ENCODE results near the gene CHD2.
"Not testable (repeated sequence)": the region's sequence is repeated elsewhere in the genome, so short reads cannot be mapped to it uniquely, and the experiment has no call there.

Gene CHD2

DNA sequence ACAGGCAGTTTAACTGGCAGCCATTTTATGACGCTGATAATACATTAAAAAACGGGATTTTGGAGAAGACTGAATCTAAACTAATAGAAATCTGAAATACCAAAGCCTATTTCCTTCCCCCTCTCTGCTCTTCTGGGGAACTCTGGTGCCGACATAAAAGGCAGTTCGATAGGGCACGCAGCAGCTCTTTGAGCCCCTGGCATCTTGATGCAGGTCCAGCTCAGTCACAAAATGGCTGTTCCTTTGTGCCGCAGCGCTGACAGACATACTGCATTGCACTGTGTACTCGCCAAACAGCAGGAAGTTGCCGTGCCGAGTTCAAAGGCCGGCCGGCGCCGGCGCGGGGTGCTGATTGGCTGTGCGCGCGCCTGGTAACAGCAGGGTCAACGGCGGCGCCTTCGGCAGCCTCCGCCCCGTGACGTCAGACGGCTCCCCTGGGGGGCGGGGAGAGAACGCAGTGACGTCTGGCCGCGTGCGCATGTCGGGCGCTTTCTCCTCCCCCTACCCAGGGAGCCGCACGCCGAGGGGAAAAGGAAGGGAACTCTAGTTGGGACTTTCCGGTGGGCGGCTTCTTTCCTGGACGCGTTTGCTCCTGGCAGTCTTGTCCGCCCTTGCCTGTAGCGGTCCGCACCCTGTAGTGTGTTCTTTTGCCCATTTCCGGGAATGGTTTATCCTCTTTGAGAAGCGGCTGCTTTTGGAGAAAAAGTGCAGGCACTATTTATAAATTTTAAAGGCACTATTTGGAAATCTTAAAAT is 4.0 kb downstream of the CHD2 start:
- DNase-seq (ENCODE audit: low read depth, low spot score), result peak; percentile 91

DNA sequence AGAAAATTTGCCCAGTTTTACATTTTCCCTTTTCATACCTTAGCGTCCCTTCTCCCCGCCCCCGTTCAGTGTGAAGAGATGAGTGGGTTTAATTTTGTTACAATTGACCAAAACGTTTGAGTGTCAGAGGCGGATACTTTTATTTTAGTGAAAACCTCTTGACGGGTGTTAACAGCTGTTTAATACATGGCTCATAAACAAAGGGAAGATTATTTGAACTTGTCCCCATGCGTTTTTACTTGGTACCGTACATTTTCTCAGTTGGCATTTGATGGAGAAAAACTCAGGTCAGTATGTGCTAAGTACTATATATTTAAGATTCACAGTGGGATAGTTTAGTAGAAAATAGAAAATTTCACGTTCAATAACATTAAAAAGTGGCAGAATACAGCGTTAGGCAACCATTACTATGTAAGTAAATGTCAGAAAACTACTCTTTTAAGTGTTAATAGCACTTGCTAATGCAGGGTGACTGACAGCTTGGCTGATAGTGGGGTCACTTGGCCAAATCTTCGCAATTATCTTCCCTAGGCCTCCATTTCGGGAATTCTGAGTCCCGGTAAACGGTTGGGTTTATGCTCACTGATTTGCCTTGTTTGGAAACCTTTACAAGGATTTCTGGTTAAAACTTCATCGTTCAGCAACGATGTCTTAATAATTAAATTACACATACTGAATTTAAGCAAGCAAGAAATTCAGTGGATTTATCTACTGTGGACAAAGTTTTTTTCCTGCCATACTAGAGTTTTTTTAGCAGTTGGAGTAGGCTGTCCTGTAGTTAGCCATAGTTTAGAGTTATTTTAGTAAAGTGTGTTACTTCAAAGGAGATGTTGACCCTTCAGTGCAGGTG is 4.8 kb downstream of the CHD2 start:
- no peak for DNase-seq (ENCODE audit: low read depth, low spot score)
- peak overlapping the region; percentile 98 for H3K27ac ChIP-seq

More for the DNA sequence above, 4.0 kb downstream of the CHD2 start:
- H3K27ac ChIP-seq, result peak overlapping the region; percentile 98

DNA sequence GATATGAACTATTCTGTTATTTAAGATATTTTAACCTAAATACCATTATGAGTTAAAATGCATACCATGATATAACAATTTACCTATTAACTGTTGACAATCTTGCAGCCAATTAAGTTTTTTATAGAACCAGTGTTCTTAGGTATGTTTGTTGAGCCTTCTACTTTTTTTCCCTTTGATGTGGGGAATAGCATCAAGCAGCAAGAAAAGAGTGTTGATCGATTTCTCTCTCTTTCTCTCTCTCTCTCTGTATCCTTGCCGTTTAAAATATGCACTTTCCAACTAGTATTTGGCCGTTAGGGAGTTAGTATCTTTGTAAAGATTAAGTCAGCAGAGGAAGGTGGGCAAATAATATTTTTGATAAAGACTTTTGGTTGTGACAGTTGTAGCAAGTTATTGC is 5.9 kb downstream of the CHD2 start:
- peak overlapping the region; percentile 98 for H3K27ac ChIP-seq
- no peak for DNase-seq (ENCODE audit: low read depth, low spot score)

DNA sequence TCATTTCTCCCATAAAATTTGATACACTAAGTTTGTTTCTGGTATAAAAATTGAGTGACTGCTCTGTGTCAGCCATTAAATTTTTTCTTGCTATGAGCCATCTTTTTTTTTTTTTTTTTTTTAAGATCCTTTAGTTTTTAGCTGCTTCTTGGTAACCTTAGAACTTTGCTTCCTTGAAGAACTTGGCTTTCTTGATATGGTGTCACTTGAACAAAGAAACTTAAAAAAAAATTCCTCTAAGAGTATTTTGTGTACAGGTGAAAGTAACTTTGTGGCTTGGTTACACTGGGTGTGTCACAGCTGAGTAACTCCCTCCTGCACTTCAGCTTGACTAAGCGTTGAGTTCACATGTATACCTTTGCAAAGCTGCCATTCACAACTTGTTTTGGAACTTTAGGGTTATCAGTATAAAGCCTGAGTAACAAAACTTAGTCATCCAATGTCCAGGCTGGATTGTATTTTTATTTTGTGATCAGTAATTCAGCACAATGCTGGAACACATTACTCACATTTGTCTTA is 6.5 kb downstream of the CHD2 start:
- DNase-seq (ENCODE audit: low read depth, low spot score), result peak; percentile 96
- peak overlapping the region; percentile 98 for H3K27ac ChIP-seq

DNA sequence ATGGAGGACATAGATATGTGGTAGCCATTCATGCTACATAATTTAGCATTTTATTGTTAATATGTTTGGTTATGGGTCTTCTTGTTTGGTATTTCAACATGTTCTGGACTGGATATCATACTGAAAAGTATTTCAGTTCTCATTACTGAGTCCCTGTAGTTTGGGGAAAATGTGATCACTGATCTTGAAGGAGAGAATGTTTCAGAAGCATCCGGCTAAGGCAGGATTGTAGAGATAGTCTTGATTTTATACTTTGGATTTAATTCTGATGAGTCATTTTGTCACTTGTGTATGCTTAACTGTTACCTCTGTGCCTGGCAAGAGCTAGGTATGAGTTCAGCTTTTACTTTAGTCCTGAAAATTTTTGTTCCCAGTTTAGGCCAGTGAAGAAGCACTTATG is 7.1 kb downstream of the CHD2 start:
- peak overlapping the region; percentile 98 for H3K27ac ChIP-seq
- DNase-seq (ENCODE audit: low read depth, low spot score), result no peak

DNA sequence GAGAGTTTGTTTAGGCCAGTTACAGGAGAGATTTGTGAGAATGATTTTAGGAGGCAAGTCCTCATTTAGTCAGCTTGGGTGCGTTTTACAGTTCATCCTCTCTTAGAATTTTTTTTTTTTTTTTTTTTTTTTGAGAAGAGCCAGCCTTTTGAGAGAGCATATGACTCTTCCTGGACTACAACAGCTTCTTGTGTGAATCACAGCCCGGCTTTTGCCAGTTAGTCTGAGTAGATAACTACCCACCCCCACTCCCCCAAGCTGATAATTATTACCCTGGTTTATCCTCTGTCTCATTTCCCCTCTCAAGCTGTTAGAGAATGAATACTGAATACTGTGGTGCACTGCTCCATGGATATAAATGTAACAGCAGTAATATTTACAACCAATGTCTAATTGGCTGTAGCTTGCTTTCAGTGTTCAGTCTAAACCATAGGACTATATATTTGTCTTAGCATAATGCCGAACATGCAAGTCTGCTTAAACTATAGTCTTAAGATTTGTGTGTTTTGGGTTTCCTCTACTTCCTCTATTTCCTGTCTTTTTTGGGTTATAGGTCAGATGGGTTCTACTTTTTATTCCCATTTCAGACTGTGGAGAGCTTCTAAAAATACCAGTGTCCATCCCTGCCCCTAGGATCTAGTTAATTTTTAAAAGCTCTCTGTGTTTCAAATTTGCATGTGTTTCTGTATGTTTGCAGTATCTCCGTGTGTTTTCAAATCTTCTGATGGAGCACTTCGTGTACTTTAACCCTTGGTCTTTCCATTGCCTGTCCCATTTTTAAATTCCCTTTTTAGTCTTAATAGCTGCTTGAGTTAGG is 8.0 kb downstream of the CHD2 start:
- DNase-seq (ENCODE audit: low read depth, low spot score), result peak; percentile 54
- peak overlapping the region; percentile 98 for H3K27ac ChIP-seq

DNA sequence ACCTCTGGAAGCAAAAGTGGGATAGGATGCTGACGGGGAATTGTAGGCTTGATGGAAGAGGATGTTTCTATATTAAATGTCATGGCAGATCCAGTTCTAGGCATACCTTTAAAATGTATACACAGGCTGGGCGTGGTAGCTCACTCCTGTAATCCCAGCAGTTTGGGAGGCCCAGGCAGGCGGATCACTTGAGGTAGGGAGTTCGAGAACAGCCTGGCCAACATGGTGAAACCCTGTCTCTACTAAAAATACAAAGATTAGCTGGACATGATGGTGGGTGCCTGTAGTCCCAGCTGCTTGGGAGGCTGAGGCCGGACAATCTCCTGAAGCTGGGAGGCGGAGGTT is 8.6 kb downstream of the CHD2 start:
- peak overlapping the region; percentile 98 for H3K27ac ChIP-seq
- no peak for DNase-seq (ENCODE audit: low read depth, low spot score)

DNA sequence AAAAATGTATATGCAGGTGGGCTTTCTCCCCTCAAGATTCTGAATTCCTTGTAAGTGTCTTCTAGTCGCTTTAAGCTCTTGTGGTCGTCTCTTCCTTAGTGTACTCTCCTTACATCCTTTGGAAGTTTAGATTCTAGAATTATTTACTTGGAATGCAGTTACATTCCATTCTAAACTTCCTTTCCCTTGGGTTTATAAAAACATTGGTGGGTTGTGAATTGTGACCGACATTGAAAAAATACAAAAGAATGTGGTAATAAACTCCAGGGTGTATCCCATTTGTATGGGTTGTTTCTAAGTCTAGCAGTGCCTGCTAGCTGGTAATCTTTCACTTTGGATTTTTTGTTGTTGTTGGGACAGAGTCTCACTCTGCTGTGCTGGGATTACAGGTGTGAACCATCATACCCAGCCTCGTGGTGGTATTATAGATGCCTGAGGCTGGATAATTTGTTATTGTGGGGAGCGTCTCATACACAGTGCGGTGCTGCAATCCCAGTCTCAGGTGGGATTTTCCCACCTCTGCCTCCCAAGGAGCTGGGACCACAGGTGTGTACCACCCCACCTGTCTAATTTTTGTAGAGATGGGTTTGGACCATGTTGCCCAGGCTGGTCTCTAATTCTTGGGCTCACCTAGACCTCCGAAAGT is 9.1 kb downstream of the CHD2 start:
- no peak for DNase-seq (ENCODE audit: low read depth, low spot score)
- H3K27ac ChIP-seq, result peak overlapping the region; percentile 98

DNA sequence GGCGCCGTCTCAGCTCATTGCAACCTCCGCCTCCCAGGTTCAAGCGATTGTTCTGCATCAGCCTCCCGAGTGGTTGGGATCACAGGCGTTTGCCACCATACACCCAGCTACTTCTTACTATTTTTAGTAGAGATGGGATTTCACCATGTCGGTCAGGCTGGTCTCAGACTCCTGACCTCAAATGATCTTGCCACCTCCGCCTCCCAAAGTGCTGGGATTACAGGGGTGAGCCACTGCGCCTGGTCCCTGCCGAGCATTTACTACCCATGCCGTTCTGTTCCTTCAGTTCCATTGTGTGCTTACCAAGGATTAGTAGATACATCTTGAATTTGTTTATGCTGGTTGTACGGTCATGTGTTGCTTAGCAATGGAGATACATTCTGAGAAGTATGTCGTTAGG is 10.3 kb downstream of the CHD2 start:
- no peak for DNase-seq (ENCODE audit: low read depth, low spot score)
- no peak overlapping the region for H3K27ac ChIP-seq

DNA sequence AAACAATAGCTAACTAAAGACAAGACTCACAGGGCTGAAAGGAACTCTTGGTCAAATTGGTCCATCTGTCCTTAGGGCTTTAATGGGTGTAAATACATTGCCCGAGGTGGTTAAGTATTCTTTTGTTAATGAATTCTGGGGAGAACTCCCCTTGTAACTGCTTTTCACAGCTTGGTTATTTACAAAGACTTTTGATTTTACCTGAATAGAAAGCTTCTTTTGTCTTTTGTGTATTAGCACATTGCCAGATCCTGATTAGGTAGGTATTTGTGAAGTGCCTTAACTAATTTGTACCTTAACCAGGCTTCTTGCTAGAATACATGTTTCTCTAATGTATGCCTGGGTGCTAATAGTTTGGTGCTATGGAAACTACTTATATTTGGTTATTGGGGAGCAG is 14.0 kb downstream of the CHD2 start:
- DNase-seq (ENCODE audit: low read depth, low spot score), result no peak
- peak overlapping the region; percentile 90 for H3K27ac ChIP-seq

DNA sequence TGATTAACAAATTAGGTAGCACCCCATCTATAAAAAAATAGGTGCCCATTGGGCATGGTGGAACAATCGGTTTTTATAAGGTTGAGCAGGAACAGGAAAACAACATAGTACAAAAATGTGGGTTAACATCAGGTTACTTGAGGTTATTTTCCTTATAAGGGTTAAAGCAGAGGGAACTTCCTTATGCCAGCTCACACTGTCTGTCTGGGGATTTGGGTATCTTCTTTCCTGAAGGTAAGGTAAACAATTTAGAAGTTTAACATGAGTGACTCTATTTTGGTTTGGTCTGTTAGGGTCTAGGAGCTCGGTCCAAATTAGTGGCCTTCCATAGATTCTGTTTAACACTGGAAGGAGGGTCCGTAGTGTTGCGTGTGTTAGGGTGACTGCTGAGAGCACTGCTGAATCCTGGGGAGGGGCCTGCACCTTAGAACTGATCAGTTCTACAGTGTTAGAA is 14.7 kb downstream of the CHD2 start:
- DNase-seq (ENCODE audit: low read depth, low spot score), result no peak

DNA sequence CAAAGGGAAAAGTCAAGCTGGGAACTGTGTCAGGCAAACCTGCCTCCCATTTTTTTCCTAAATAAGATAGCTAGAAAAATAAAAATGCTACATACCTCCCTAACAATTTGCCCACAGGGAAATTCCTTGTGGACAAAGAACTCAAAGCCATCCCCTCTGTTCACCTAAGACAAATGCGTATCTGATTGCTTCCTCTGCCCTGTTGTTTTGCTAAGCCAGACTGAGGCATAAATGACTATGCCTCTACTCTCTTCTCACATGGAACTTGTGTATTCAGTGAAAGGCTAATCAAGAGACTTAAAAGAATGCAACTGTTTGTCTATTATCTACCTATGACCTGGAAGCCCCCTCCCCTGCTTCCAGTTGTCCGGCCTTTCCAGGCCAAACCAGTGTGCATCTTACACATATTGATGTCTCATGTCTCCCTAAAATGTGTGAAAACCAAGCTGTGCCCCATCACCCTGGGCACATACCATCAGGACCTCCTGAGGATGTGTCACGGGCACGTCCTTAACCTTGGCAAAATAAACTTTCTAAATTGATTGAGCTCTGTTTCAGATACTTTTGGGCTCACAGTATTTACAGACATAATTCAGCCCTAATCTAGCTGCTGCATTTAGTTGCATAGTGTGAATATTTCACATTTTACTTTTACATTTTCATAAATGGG is 15.8 kb downstream of the CHD2 start:
- peak overlapping the region; percentile 90 for H3K27ac ChIP-seq
- no peak for DNase-seq (ENCODE audit: low read depth, low spot score)

More for the DNA sequence above, 14.7 kb downstream of the CHD2 start:
- H3K27ac ChIP-seq, result peak overlapping the region; percentile 90

DNA sequence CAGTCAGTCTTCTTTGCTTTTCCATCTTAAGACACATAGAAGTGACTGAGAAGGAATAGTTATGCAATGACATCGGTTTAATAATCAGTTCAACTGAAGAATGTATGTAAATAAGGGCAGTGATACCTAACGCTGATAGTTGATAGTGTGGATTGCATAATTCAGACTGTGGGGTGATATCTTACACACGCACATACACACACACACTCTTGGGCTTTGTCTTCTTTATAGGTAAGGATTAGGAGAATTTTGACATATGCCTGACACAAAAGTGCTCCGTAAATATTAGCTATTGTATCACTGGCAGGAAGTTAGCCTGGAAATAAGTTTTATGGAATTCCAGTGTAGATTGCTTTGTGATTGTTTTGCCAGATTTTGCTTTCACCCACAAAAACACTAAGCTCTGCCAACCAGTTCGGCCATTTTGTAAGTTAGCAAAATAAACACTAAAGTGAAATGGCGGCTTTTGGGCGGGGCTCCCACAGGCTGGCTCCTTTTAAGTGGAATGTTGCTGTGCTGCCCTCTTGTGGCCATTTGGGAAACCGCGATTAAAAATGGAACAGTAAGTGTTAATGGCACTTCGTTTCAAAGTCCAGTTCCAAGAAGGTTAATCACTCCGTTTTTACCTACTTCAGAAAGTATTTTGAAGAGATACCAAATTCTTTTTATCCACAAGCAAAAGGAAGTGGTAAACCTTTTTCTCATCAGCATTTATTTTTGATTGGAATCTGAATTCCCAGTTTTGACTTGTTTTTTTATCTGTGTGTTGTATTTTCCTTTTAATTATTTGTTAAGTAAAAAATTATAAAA is 17.7 kb downstream of the CHD2 start:
- H3K27ac ChIP-seq, result peak overlapping the region; percentile 90
- DNase-seq (ENCODE audit: low read depth, low spot score), result peak; percentile 62

DNA sequence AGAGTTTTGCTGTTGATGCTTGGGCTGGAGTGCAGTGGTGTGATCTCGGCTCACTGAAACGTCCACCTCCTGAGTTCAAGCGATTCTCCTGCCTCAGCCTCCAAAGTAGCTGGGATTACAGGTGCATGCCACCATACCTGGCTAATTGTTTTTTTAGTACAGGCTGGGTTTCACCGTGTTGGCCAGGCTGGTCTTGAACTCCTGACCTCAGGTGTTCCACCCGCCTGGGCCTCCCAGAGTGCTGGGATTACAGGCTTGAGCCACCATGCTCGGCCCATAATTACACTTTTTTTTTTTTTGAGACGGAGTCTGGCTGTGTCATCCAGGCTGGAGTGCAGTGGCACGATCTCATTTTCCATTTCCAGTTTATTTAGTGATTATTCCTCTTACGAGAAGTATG is 18.8 kb downstream of the CHD2 start:
- DNase-seq (ENCODE audit: low read depth, low spot score), result not testable (repeated sequence)
- peak overlapping the region; percentile 90 for H3K27ac ChIP-seq

DNA sequence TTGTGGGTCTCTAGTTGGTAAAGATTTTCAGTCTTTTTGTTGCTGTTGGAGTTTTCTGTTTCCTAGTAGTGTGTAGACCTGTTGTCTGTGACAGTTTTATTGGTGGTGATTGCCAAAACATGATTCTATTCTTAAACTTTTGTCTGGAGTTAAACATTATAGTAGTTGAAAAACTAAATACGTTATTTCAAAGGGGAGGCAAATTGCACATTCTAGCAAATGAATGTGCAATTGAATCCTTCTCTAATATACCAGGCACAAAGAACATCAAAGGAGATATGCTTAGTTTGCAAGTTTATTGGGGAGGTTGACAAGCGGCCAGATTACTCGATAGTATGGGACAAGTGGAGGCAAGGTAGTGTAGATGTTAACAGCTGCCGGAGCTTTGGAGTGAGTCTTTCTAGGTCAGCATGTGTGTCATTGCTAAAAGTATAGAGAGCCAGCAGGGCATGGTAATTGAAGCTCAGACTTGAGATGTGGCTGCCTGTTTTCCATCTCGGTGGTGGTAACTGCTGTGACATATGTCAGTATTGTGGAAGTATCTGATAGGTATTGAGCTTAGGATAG is 20.6 kb downstream of the CHD2 start:
- peak overlapping the region; percentile 90 for H3K27ac ChIP-seq
- DNase-seq (ENCODE audit: low read depth, low spot score), result peak; percentile 58

DNA sequence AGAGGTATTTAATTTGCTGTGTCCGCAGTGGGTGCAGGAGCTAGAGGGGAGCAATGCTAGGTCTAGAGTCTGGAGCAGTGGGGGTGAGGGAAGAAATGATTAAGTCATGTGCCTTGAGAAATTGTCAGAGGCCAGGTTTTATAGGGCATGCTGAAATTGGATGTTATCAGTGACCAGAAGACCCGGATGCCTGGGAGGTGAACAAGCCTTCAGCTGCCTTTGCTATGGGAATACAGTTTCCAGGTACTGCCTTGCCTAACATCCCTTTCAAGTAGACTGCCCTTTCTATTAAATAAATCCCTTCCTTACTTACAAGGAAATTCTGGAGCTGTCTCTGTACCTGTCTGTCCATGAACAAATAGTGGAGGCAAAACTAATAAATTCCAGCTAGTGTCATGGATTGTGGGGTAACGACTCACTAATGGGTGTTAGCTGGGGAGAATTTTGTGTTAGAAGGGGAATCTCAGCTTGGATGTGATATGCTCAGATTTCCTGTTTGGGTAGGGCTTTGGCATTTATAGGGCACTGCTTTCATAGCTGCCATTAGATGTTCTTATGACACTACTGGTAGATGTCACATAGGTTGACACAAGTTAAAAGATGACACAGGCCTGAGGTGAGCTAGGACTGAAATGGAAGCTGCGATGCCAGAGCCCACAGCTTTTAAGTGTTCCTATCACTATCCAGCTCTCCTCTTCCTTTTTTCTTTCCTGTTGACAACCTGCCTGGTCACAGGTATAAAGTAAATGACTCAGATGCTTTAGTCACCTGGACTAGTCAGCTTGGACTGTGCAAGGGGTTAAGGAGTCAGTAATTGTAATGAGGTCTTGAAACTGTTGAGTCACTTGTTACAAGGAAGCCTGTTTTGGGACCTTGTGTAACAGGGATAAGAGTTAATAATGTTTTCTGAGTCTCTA is 21.3 kb downstream of the CHD2 start:
- H3K27ac ChIP-seq, result peak overlapping the region; percentile 90
- DNase-seq (ENCODE audit: low read depth, low spot score), result peak; percentile 98

DNA sequence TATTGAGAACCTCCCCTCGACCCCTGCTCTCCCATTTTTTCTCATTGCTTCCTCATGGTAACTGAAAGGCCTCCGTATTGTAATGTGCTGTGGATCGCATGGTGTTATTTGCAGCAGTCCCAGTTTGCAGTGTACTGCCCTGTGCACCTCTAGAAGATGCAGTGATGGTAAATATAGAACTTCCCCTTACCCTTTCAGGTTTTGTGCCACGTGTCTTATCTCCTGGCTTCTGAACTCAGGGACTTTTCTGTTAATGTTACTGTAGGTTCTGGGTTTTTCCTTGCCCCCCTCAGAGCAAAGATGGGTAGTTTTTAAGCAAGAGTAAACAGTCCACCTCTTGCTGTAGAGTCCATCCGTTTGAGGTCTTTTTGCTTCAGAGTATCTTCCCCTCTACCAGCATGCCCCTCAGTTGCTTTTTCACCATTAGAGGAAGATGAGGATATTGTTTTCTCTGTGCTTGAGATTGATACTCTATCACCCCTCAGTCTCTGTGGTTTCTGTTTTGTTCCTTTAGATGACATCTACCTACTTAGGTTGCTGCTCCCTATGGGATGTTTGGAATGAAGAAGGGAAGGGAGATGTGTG is 22.4 kb downstream of the CHD2 start:
- DNase-seq (ENCODE audit: low read depth, low spot score), result no peak
- H3K27ac ChIP-seq, result peak overlapping the region; percentile 90
